GM21360 (cell line): ENCODE data around the gene CCDC148.

ENCODE experiments used
- ATAC-seq: cut with Tn5 transposase; IDR thresholded peaks from one replicate; pipeline ENCODE4 v1.9.1; 2021; ENCODE audit warnings: mild to moderate bottlenecking, moderate library complexity; ENCODE audit not compliant: unreplicated experiment

Gene CCDC148

DNA sequence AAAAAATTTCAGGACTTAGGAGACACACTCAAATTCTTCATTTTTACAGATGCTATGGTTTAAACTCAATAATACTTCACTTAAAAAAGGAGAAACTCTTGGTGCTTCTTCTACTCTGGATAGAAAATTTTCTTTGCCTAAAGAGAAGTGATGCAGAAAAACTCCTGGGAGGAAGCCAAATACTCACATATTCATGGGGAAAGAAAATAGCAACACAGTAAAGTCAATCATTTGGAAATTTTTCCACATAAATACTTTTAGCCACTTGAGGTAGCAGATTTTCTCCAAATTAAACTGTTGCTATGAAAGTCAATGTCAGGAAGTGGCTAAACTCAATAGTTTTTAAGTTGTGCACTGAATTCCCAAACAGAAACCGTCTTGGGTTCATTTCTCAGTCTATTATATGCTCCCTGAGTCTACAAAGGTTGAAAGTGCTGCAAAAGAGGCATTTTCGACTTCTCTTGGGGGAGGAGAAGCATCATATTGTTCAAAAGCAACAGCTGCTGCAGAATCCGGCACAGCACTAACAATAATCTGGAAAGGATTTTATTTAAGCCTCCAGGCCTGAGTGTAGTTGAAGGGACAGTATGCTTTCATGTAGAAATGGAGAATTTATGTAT, 273.8 kb downstream of the CCDC148 start:
- ATAC-seq = no peak

DNA sequence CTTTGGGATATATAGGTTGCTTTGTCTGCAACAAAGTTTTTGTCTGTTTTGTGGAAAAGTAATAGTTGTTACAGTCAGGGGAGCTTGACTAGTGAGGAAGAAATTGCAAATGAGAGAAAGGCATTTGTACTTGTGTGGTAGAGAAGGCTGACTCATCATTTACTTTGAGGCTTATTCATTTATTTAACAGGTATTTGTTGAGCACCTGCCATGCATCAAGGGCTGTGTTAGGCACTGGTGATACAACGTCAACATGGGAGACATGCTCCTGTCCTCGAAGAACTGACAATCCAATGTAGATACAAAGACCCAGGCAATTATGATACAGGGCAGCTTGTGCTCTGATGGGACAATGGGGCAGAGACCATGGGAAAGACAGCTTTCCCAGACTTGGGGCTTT, 275.4 kb downstream of the CCDC148 start:
- no peak for ATAC-seq

DNA sequence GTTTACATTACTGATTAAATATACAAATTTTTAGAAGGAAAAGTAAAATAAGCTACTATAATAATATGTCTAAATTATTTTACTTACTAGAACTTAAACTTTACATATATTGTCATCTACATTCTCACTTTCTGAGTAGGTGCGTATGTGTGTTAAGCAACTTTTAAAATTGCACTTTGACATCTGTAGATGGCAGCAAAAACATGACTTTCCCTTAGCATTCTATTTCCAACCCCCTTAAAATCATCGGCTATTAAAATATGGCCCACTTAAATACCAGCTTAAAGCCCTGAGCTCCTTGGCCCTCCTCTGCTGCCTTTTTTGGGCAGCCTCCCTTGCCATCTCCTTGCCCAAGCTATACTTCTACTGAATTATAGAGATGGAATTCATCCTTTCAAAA, 276.9 kb downstream of the CCDC148 start:
- ATAC-seq = no peak

- no peak for ATAC-seq
Measured at GRCh38 chr2:158178646-158179045, 277.9 kb downstream of the CCDC148 start.

- no peak for ATAC-seq
Measured at GRCh38 chr2:158174956-158175355, 281.6 kb downstream of the CCDC148 start.

DNA sequence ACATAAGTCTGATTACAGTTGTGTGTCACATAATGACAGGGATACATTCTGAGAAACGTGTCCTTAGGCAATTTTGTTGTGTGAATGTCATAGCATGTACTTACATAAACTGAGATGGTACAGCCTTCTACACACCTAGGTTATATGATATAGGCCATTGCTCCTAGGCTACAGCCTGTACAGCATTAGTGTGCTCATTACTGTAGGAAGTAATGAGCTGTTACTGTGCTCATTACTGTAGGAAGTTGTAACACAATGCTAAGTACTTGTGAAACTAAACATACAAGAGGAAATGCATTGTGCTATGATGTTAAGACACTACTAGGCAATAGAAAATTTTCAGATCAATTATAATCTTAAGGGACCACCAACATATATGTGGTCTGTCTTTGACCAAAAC, 282.1 kb downstream of the CCDC148 start:
- ATAC-seq = no peak

GRCh38 chr2:158172719-158173118, 283.8 kb downstream of the CCDC148 start:
- ATAC-seq = no peak

DNA sequence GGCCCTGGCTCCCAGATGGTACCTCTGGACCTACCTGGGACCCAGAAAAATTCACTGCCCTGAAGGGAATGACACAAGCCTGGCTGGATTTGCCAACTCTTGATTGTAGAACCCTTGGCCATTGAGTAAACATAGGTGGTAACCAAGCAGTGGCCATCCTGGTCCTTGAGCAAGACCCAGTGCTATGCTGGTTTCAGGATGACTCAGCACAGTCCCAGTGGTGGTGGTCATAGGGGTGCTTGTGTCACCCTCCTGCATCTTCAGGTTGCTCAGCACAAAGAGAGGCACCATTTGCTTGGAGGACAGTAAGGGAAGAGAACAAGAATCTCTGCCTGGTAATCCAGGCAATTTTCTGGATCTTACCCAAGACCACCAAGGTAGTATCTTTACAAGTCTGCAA, 302.0 kb downstream of the CCDC148 start:
- ATAC-seq = no peak

GRCh38 chr2:158153270-158154015, 303.1 kb downstream of the CCDC148 start:
- no peak for ATAC-seq

DNA sequence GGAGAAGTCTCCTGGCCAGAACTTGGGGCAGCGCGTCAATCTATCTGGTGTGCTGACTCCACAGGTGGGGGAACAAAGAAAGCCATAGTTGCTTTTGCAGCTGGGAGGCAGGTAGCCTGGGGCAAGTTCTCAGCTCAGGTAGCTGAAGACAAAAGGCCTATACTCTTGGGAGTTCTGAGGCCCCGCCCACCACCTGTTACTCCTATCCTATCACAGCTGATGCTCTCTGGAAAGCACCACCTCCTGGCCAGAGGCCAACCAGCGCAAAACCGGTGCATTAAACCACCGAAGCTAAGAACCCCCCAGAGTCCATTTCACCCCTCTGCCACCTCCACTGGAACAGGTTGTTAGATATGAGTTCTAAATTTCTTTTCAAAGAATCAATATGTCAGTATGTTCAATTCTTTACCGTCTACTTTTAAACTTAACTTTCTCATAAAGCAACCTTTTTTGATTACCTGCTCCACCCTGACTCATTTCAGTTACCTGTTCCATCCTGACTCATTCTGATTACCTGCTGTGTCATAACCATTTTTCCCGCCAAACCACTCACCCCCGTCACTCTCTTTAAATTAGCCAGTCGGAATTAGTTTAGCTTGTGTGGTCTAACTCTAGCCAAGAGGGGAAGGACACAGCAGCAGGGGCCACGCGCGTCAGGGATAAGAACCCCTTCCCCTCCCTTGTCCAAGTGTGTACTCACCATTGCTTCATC, 311.5 kb downstream of the CCDC148 start:
- no peak for ATAC-seq

- no peak for ATAC-seq
Measured at GRCh38 chr2:158143703-158144360, 312.7 kb downstream of the CCDC148 start.

GRCh38 chr2:158142568-158143332, 313.8 kb downstream of the CCDC148 start:
- peak; percentile 46 for ATAC-seq

DNA sequence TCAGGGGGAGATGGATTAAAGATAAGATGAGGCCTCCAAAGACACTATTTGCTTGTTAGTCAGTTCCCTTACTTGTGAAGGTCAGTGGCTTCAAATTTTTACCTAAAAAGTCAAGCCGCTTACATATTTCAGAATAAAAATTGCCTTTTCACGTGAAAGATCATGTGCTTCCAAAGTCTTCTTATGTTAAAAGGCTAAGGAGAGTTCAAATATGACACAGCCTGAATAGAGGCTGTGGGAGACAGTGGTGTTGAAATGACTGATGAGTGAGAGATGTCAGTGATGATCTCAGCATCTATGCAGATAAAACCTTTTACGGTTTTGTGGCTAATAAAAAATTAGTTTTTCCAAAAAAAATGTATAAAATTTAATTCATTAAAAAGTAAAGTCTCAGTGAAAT, 314.4 kb downstream of the CCDC148 start:
- ATAC-seq = no peak

DNA sequence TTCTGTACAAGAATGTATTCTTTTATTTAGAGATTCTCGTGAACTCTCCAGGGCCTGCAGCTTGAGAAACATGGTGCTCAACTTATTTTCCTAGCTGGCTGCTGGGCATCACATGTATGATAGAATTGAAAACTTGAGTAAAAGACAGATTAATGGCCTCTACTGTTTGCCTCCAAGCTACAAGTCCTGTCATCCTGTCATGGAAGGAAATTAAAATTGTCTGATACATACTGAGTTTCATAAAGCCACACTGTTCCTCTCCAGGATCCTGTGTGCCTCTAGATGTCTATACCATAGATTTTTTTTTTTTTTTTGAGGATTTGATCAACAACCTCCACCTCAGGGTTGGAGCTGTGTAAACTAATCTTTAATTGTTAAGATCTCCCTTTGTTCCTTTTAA, 316.4 kb downstream of the CCDC148 start:
- ATAC-seq = no peak

- no peak for ATAC-seq
Measured at GRCh38 chr2:158138255-158138654, 318.3 kb downstream of the CCDC148 start.

DNA sequence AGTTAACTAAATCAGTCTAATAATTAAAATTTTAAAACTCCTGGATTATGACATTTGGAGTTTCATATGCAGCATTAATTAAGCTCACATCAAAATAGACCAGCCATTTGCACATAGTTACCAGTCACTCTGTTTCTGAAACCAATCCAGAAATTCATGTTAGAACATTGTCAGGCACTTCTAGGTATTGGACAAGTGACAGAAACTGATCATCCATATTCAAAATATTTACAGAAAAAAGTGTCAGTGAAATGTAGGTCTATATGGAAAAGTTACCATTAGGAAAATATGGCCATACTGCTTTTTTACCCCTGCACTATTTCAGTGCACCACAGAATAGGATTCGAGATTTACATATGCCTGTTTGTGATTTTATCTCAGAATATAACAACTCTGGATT, 321.5 kb downstream of the CCDC148 start:
- ATAC-seq = no peak

- ATAC-seq = no peak
Measured at GRCh38 chr2:158134655-158135054, 321.9 kb downstream of the CCDC148 start.

DNA sequence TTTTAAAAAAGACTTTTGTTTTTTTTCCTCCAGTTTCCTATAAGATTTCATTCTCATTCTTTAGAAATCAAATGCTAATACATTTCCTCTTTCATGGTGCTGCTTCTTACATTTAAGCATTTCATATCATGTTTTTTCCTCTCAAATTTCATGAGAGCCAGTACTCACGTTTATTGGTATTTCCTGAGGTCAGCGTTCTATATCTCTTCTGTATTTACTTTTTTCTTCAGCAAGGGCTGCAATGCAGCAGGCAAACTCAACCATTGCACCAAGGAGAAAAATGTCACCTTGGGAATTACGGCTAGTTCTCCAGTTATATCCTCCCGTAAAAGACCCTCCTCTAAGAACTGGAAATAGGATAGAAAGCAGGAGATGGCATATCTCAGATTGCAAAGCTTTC, 322.5 kb downstream of the CCDC148 start:
- no peak for ATAC-seq

DNA sequence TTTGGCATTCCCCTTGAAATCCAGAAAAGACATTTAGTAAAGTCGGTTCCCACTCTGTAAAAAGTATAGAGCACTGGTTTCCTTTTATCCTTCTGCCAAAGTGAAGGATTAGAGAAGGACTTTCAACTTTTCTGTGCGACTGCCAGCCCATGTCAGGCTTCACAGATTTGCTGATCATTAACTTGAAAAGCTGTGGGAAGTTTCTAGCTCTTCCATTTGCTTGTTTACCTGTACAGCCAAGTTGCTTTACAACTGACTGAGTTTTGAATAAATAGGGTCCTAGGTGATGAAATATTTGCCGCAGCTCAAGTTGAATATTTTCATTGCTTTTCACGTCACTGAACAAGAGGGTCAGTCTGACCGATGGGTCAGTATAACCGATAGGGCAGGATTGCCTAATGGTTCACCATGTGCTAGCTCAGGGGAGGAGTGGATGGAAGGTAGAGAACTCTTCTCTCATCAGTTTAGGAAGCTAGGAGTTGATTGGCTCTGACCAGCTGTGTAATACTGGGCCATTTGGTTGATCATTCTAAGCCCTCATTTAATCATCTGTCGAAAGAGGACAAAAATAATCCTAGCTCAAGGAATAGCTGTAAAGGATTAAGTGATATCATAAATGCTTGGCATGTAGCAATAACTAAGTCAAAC, 324.5 kb downstream of the CCDC148 start:
- no peak for ATAC-seq

GRCh38 chr2:158131483-158131912, 325.1 kb downstream of the CCDC148 start:
- no peak for ATAC-seq
